IMR-90 (cell line): Measurements from ENCODE around the gene FAM193B.

Source experiments
- MAZ ChIP-seq: IDR thresholded peaks from 2 replicates; pipeline ENCODE4 v1.6.1; 2012; ENCODE audit warnings: low read depth, mild to moderate bottlenecking, low read length, improper control_type of control experiment, moderate library complexity, borderline replicate concordance
- MXI1 ChIP-seq: IDR thresholded peaks from 2 replicates; pipeline ENCODE4 v1.6.1; 2012; ENCODE audit warnings: low read depth, mild to moderate bottlenecking, low read length, moderate library complexity, borderline replicate concordance
- NFE2L2 ChIP-seq: fragments of 150-350 bp; IDR thresholded peaks from 2 replicates; pipeline ENCODE4 v1.6.1; 2016; ENCODE audit warnings: low read depth, mild to moderate bottlenecking, low read length
- POLR2A ChIP-seq: IDR thresholded peaks from 2 replicates; pipeline ENCODE4 v1.6.1; 2012; ENCODE audit warnings: mild to moderate bottlenecking, low read depth, low read length
- RAD21 ChIP-seq: IDR thresholded peaks from 2 replicates; pipeline ENCODE4 v1.6.1; 2012; ENCODE audit warnings: low read length, improper control_type of control experiment
- RFX5 ChIP-seq: IDR thresholded peaks from 2 replicates; pipeline ENCODE4 v1.8.0; 2012; ENCODE audit warnings: low read depth, mild to moderate bottlenecking, low read length, moderate library complexity
- SMC3 ChIP-seq: fragments of 150-350 bp; IDR thresholded peaks from 2 replicates; pipeline ENCODE4 v1.6.1; 2016; ENCODE audit warnings: low read depth, mild to moderate bottlenecking, antibody characterized with exemption, low read length, moderate library complexity
- TF ChIP-seq, protein P1 (sequence below): conservative IDR thresholded peaks from 2 replicates; pipeline ENCODE4 v1.5.1; 2012; ENCODE audit warnings: mild to moderate bottlenecking, low read depth, low read length, improper control_type of control experiment
- TF ChIP-seq, protein P2 (sequence below): fragments of 150-350 bp; IDR thresholded peaks from 2 replicates; pipeline ENCODE4 v1.6.1; 2017; ENCODE audit warnings: mild to moderate bottlenecking, antibody characterized with exemption, low read length, low read depth

DNA sequence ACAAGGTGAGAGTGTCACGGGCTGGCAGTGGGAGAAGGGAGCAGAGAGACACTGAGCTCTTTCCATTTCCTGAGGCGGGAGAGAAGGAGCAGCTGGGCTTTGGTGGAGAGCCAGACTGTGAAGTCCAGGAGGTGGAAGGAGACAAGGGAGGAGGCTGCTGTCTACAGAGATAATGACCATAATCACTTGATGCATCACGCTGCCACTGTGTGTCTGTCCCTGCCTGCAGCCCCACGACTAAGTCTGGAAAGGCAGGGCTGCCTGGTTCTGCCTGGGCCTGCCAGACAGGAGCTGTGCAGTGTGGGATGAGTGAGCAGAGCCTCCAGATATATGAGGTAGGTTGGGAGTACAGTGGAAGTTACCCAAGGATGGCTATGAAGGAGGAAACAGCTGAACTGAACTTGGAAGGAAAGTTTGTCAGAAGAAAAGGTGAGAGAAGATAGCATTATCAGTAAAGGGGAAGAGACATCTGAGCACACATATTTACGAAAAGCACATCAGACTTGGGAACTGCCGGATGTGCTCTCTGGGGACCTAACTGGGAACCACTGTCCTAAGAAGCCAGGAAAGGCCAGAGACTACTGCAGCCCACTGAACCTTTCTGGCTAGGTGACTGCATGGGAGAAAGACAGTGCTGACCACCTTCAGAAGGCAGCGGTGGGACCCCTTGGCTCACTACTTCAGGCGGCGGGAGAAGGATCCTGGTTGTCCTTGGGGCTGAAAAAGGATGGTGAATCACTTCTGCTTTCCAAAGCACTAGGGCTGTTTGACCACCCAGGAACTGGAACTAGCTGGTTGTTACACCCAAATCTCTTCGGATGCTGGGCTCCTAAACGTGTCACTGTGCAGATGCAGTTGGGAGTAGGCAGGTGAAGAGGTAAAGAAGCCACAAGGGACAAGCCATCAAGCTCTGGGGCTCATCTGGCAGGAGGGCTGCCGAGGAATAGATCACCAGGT lies 24.8 kb downstream of the FAM193B start:
- TF ChIP-seq POLR2A (no peak), RFX5 (no peak), SMC3 (no peak), MXI1 (no peak), NFE2L2 (no peak), RAD21 (no peak), MAZ (no peak)
- TF ChIP-seq, protein P1, sequence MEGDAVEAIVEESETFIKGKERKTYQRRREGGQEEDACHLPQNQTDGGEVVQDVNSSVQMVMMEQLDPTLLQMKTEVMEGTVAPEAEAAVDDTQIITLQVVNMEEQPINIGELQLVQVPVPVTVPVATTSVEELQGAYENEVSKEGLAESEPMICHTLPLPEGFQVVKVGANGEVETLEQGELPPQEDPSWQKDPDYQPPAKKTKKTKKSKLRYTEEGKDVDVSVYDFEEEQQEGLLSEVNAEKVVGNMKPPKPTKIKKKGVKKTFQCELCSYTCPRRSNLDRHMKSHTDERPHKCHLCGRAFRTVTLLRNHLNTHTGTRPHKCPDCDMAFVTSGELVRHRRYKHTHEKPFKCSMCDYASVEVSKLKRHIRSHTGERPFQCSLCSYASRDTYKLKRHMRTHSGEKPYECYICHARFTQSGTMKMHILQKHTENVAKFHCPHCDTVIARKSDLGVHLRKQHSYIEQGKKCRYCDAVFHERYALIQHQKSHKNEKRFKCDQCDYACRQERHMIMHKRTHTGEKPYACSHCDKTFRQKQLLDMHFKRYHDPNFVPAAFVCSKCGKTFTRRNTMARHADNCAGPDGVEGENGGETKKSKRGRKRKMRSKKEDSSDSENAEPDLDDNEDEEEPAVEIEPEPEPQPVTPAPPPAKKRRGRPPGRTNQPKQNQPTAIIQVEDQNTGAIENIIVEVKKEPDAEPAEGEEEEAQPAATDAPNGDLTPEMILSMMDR: no peak
- TF ChIP-seq, protein P2, sequence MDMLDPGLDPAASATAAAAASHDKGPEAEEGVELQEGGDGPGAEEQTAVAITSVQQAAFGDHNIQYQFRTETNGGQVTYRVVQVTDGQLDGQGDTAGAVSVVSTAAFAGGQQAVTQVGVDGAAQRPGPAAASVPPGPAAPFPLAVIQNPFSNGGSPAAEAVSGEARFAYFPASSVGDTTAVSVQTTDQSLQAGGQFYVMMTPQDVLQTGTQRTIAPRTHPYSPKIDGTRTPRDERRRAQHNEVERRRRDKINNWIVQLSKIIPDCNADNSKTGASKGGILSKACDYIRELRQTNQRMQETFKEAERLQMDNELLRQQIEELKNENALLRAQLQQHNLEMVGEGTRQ: no peak
